CD4-positive, alpha-beta T cell treated with Interleukin-6 at 100 ng/mL for 8 hours (primary cell): Measurements from ENCODE around the gene RBM33.
"Not testable (repeated sequence)": the region's sequence is repeated elsewhere in the genome, so short reads cannot be mapped to it uniquely, and the experiment has no call there.

Experiments
- DNase-seq: peaks from one replicate; pipeline ENCODE4 v3.0.0-alpha.2; 2020; ENCODE audit warnings: mixed read lengths, low spot score

RBM33 gene, protein sequence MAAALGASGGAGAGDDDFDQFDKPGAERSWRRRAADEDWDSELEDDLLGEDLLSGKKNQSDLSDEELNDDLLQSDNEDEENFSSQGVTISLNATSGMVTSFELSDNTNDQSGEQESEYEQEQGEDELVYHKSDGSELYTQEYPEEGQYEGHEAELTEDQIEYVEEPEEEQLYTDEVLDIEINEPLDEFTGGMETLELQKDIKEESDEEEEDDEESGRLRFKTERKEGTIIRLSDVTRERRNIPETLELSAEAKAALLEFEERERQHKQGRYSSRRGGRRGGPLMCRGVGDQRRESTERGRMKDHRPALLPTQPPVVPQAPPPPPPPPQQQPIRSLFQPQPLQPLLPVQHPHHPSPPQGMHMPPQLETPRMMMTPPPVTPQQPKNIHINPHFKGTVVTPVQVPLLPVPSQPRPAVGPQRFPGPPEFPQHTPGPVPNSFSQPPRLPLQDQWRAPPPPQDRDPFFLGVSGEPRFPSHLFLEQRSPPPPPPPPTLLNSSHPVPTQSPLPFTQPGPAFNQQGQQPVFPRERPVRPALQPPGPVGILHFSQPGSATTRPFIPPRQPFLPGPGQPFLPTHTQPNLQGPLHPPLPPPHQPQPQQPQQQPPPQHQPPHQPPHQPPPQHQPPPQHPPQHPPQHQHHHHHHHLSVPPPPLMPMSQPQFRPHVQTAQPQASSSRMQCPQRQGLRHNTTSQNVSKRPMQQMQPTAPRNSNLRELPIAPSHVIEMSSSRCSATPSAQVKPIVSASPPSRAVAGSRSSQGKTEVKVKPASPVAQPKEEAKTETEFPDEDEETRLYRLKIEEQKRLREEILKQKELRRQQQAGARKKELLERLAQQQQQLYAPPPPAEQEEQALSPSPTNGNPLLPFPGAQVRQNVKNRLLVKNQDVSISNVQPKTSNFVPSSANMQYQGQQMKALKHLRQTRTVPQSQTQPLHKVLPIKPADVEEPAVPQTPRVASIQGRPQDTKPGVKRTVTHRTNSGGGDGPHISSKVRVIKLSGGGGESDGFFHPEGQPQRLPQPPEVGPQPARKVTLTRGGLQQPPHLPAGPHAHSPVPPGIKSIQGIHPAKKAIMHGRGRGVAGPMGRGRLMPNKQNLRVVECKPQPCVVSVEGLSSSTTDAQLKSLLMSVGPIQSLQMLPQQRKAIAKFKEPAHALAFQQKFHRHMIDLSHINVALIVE

DNA sequence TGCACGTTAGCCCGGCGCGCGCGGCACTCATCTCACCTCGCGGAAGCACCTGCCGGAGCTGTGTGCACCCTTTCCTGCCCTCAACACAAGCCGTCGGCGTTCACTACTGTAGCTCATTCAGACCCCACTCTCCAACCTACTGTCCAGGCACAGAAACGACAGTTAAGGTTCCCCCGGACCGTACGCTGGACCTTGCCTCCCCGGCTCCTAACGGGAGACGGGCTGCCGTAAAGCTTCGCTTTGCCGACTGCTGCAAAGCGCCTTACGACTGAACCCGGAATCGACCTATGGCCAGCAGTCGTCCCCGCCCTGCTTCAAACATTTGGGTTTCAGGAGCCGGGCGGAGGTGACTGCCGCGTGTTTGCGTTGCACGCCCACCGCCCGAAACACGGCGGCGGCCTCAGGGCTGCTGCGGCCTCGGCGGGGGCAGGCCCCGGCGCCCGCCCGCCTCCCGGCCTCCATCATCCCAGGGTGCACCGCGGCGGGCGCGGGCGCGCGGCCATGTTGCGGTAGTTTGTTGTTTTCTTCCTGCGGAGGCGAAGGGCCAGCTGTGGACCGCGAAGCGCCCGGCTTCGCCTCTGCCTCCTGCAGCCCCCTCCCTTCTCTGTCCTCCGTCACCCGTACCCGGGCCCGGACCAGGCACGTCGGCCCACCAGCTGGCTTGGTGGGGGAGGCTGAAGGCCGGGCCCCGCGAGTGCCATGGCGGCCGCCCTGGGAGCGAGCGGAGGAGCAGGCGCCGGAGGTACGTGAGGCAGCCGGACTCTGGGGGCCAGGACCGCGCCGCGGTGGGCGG lies at the start of gene RBM33:
TSS of gene RBM33 (plus strand) at position 484 of the 793 bp plus-strand sequence. CDS start at position 700, 216 bp downstream.
- DNase-seq = peak; percentile 59

DNA sequence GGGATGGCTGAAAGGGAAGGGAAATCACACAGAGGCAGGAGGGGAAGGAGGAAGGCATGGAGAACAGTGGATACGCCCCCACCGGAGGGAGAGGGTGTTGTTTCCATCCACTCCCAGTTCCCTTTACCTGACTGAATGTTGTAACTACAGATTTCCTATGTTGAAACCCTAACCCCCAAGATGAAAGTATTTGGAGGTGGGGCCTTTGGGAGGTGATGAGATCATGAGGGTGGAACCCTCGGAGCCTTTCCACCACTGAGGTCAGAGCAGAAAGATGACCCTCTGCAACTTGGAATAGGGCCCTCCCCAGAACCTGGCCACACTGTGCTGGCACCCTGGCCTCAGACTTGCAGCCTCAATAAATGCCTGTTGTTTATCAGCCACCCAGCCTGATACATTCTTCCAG lies 49.5 kb upstream of the RBM33 start:
- DNase-seq = no peak

DNA sequence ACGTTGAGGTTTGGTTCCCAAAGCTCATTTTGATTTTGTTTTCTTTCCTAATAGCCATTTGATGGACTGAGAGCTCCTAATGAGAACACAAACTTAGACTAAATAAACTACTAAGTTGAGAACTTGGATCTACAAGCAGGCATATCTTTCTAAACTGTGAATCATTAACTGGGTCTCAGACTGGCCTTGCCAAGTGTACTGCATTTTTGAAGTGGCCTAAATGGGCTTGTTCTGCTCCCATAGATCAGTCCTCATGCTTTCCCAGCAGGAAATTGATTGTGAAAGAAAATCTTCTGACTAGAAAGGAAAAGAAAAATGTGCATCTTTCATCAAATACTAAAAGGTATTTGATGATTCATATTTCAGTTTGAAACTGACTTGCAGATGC lies 46.7 kb upstream of the RBM33 start:
- no peak for DNase-seq

DNA sequence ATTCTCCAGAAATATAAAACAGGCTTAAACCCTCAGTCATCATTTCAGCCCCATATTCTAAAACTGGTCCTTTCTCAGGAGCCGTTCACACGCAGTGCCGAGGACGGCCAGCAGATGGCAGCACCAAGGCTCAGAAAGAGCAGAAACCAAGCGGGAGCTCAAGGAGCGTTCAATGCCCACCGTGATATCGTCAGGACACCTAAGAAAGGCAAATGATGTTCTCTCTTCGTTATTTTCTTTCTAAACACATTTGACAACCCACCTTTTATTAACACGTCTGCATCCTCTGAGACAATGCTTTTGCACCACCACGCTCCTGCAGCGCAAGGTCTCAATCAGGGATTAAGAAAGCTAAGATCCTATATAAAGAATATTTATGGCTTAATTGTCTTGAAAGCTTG lies 45.7 kb upstream of the RBM33 start:
- peak; percentile 72 for DNase-seq

DNA sequence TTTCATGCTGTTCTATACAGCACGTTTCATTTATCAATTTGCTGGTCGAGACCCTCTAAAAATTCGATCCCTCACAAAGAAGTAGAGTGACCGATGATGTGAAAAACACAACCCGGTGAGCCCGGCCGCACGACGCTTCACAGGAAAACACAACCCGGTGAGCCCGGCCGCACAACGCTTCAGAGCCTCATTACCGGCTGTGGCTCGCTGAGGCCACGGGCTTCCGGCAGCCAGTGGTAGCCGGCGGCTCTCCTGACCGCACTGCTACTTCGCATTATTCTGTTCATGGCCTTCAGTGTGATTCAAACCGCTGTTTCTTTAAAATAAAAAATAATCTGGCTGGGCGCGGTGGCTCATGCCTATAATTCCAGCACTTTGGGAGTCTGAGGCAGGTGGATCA lies 42.3 kb upstream of the RBM33 start:
- no peak for DNase-seq

DNA sequence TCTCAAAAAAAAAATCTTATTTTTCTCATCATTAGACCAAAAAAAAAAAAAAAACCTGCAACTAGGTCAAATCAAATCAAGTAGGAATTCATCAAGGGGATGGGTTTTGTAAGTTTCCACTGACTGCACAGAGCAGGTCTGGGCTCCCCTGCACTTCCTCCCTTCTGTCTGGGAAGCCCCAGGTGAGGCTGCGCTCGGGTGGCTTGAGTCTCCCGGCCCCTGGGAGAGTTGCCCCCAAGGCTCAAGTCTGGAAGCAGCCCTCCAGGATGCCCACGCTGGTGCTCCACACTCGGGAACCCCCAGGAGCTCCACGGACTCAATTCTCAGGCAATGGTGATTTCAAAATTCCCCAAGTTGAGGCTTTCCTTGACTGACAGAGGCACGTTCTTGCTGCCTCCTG lies 41.7 kb upstream of the RBM33 start:
- DNase-seq = no peak

DNA sequence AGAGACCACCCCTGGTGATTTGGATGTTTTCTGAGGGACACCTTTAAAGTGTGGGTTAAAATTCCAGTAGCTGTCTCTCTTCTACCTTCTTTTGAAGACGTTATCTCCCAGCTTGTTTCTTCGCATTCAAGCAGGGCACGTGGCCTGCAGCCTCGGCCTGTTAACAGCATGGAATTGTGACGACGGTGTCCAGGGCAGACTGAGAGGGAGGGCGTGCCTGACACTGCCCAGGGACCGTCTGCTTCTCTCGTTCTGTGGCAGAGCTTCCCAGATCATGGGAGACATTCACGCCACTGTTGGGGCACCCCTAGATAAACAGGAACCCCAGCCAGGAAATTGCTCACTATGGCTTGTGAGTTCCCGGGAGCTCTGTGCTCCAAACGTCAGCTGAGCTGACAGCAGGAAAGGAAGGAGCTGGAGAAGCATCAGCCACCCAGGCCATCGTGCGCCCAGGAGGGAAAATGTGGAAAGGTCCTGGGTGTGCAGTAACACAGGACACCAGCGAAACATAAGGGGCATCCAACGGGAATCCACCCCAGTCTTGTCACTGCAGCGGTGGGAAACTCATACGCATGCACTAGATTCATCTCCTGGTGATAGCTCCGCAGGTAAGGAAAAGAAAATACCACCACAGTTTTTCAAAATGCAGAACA lies 41.1 kb upstream of the RBM33 start:
- DNase-seq = no peak

DNA sequence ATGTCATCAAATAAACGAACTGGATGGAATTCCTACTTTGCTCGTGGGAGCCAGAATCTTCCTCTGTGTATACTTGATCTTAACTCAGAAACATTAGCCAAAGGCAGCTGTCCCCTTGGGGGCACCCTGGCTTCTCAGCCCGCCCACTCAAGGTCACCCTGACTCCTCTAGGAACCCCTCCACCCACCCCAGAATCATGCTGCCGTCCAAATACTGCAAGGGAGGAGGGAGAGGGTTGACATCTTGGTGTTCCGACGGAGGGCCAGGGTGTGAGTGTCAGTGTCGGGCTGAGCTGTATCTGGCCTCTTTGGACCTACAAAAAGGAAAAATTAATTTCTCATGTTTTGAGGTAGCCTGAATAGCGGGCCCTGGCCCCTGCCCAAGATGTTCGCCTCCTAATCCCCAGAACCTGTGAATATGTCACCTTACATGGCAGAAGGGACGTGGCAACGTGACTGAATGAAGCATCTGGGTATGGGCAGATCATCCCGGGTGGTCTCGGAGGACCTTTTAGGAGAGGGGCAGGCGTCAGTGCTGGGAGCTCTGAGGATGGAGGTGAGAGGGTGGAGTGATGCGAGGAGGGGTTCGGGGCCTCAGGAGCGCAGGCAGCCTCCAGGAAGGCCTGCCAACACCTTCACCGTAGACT lies 40.5 kb upstream of the RBM33 start:
- no peak for DNase-seq

DNA sequence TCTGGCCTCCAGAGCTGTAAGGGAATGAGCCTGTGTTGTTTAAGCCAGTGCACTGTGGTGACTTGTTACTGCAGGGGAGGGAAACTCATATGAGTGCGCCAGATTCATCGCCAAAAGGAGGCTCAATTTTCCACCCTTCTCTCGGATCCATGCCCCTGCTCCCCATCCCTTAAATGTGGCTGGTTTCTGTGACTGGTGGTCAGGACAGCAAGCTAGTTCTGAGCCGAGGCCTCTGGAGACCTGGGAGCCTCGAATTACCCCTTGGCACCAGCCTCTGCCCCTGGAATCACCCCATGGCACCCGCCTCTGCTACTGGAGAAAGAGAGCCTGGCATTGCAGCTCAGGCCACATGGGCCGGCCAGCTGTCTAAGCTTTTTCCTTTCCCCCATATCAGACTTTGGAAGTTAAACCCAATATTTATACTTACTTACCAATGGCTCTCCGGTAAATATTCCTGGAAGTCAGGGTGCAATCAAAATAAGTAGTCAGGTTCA lies 39.9 kb upstream of the RBM33 start:
- no peak for DNase-seq

DNA sequence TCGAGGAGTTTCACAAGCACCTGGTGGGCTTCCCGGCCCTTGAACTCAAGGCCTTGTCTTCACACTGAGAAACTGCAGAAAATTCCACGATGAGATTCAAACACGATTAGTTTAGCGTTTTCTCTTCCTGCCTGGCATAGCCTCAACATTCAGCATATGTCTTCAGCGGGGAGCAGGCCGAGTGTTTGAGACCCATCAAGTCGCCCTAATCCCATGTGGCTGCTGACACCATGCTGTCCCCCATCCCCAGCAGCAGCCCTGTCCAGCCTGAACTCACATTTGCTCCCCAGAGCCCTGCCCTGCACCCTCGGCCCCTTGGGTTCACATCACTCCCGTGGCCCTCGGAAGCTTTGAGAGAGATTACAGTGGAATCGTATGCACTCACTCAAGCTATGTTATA lies 35.3 kb upstream of the RBM33 start:
- no peak for DNase-seq

DNA sequence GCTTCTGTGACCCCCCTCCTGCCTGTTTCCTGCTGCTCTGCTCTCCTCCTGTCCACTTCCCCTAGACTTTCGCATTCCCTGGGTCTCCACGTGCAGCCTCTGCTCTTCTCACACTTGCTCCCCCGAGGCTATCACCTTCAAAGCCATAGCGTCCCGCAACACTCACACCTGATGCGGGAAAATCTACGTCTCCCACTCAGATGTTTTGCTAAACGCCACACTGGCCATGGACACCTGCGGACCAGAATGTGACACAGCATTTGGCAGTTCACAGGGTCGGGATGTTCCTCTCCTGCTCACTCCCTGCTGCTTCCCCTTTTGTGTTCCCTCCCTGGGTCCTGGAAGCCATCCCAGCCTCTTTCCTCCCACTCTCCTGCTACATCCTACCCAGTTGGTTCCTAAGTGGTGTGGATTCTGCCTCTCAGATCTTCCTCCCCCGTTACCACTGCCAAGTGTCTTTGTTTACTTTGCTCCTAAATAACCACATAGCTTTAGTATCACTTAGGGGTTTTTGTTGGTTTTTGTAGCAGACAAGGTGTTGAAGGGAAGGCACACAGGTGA lies 33.7 kb upstream of the RBM33 start:
- DNase-seq = no peak

DNA sequence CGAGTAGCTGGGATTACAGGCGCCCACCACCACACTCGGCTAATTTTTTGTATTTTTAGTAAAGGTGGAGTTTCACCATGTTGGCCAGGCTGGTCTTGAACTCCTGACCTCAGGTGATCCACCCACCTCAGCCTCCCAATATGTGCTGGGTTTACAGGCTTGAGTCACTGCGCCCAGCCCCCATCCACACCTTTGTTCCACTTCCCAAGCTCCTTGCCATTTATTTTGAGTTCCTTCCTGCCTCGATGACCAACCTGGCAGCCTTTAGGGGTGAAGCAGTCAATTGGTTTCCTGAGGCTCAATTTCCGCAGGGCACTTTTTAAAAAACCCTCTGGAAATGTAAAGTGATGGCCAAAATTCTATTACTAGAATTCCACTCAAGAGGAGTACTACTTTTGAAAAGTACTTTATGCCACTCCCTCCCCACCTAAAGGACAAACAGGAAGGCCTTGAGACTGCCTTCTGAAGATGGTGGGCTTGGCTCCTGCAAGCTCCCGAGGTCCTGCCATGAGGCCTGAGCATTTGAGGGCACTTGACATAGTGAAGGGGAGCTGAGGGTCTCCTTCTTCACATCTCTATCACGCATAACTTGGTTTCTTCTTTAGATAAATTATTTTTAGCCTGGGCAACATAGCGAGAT lies 32.5 kb upstream of the RBM33 start:
- DNase-seq = no peak

DNA sequence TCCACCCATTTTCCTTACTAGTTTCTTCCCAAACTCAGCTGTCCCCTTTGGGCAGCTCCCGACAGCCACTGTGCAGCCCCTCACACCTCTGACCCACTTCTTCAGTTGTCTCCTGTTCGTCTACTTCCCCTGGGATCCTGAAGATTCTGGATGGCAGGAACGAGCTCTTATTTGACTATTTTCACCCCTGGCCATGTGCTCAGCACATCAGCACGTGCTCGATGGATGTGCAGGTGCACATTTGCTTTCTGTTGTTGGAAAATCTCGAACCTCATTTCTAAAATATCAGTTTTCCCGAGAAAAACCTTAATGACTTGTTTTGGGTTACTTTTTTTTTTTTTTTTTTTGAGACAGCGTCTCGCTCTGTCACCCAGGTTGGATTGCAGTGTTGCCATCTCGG lies 31.8 kb upstream of the RBM33 start:
- DNase-seq = no peak

DNA sequence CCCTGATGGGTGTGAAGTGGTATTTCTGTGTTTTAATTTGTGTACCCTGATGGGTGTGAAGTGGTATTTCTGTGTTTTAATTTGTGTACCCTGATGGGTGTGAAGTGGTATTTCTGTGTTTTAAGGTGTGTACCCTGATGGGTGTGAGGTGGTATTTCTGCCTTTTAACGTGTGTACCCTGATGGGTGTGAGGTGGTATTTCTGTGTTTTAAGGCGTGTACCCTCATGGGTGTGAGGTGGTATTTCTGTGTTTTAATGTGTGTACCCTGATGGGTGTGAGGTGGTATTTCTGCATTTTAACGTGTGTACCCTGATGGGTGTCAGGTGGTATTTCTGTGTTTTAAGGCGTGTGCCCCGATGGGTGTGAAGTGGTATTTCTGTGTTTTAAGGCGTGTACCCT lies 29.4 kb upstream of the RBM33 start:
- not testable (repeated sequence) for DNase-seq

DNA sequence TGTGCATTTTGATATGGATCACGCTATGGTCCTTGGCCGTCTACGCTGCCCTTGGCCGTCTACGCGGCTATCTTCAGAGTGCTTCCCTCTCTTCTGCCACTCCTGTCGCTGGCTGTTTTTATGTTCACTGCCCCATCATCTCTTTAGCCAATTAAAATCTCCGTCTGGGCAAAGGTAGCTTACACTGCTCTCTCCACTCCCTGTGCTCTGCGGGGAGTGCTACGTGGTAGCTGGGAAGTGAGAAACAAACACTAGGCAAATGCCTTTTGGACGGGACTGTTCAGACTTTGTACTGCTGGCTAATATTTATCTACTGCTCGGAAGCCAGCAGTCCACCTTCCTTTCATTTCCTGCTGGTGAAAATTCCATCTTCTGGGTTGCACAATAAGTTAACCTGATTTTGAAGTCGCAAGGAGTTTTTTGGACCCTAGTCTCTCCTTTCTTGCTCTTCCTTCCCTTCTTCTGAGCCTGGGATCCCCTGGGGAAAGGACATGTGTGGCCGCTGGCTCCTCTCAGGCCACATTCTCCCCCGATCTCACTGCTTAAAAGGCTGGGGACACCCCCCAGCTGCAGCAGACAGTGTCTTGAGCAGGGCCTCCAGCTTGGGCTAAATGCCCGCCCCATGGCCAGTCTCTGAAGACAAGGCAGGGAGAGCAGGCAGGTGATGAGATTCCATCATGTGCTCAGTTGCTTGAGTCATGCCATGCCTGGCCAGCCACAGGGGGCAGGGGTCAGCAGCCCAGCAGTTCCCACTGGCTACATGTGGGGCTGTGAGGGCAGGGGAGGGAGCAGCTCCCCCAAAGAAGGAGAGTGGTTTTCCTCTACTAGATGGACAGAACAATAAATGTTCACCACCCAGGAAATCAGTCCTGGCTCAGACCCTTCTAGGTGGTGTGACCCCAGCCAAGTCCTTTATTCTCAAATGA lies 25.5 kb upstream of the RBM33 start:
- no peak for DNase-seq

DNA sequence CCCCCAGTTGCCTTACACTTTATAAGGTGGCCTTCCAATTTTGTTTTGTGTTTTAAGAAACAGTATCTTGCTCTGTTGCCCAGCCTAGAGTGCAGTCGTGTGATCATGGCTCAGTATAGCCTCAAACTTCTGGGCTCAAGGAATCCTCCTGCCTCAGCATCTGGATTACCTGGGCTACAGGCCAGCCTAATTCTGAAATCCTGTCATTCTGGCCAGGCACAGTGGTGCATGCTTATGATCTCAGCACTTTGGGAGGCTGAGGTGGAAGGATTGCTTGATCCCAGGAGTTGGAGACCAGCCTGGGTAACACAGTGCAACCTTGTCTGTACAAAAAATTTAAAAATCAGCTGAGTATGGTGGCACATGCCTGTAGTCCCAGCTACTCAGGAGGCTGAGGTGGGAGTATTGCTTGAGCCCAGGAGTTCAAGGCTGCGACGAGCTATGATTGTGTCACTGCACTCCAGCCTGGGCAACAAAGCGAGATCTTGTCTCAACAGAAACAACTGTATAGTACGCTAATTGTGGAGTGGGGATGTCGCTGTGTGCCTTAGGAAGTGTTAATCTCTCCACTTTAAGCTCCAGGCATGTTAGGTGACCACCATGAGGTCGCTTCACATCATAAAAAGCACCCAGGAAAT lies 24.7 kb upstream of the RBM33 start:
- DNase-seq = no peak

DNA sequence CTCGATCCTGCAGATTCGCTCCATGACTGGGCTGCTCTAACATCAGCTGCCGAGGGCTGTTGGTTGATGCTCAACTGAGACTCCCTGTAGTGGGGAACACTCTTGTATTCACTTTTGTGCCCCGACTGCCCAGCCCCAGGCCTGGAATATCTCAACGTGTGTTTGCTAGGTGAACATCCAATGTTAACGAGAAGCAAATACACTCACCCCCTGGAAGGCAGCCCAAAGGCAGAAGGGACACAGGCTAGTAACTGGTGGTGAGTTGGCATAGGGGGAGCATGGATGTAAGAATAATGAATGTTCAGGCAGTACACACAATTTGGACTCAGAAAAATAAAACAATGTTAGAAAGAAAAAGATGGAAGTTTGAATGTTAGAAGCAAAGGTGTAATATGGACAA lies 24.0 kb upstream of the RBM33 start:
- no peak for DNase-seq

DNA sequence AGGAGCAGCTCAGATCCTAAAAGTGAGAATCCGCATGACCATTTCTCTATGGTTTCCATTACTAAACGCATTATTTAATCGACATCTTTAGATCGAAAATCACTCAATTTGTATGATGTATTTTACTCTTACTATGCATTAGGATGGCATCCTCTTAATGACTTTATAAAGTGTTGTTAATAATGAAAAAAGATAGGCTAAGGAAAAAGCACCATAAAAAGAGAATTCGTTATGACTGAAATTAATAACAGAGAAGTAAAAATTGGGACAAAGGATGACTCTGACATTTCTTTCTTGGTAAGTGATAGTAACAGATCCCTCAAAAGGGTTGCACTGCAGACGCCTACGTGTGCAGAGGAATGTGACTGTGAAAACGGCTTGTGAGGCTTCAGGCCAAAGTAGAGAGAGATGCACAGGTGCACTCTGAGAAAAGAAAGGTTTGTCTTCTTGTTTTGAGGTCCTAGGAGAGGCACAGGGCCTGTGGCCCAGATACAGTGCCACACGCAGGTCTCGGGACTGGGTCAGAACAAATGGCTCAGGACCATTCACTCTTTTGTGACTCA lies 23.0 kb upstream of the RBM33 start:
- DNase-seq = no peak
